HG02884 (cell line): Measurements from ENCODE around the gene P2RY2.
"Not testable (repeated sequence)": the region's sequence is repeated elsewhere in the genome, so short reads cannot be mapped to it uniquely, and the experiment has no call there.

Source experiments
- ATAC-seq: cut with Tn5 transposase; IDR thresholded peaks from one replicate; pipeline ENCODE4 v1.9.1; 2021; ENCODE audit warnings: mild to moderate bottlenecking, moderate library complexity; ENCODE audit not compliant: unreplicated experiment

The P2RY2 gene

GRCh38 chr11:73265278-73265810 lies 47.3 kb downstream of the P2RY2 start:
- no peak for ATAC-seq

GRCh38 chr11:73265853-73266645 lies 48.0 kb downstream of the P2RY2 start:
- ATAC-seq: no peak

GRCh38 chr11:73266646-73267020 lies 48.6 kb downstream of the P2RY2 start:
- ATAC-seq: no peak

GRCh38 chr11:73267122-73267846 lies 49.2 kb downstream of the P2RY2 start:
- no peak for ATAC-seq

GRCh38 chr11:73267906-73268540 lies 49.9 kb downstream of the P2RY2 start:
- no peak for ATAC-seq

GRCh38 chr11:73268671-73269271 lies 50.7 kb downstream of the P2RY2 start:
- ATAC-seq: no peak

- no peak for ATAC-seq
These were observed 51.5 kb downstream of the P2RY2 start for GRCh38 chr11:73269459-73270015.

GRCh38 chr11:73270016-73270854 lies 52.2 kb downstream of the P2RY2 start:
- ATAC-seq: no peak

GRCh38 chr11:73270855-73271477 lies 52.9 kb downstream of the P2RY2 start:
- ATAC-seq: no peak

- ATAC-seq: not testable (repeated sequence)
These were observed 53.4 kb downstream of the P2RY2 start for GRCh38 chr11:73271478-73271865.

GRCh38 chr11:73271936-73272679 lies 54.0 kb downstream of the P2RY2 start, which contains the start of gene P2RY6:
P2RY6 (plus strand) TSS chr11:73272338; CDS start chr11:73296519, 24,181 bp downstream.
- no peak for ATAC-seq

- no peak for ATAC-seq
These were observed 54.6 kb downstream of the P2RY2 start for GRCh38 chr11:73272680-73273038.

GRCh38 chr11:73273222-73273895 lies 55.3 kb downstream of the P2RY2 start:
- ATAC-seq: no peak

GRCh38 chr11:73274191-73274590 lies 56.1 kb downstream of the P2RY2 start:
- not testable (repeated sequence) for ATAC-seq

GRCh38 chr11:73274722-73275380 lies 56.8 kb downstream of the P2RY2 start:
- ATAC-seq: no peak

- ATAC-seq: no peak
These were observed 57.3 kb downstream of the P2RY2 start for GRCh38 chr11:73275381-73275750.

GRCh38 chr11:73277467-73277866 lies 59.4 kb downstream of the P2RY2 start:
- no peak for ATAC-seq

- no peak for ATAC-seq
These were observed 62.5 kb downstream of the P2RY2 start for GRCh38 chr11:73280626-73281025.
